Hindlimb muscle (tissue), 1 donor: ENCODE data around the gene LOXHD1. TPM values are rescaled to one million over a fixed set of nuclear protein-coding genes. Genes with fewer than 3 reads are reported as not detected.

Source experiments
- DNase-seq: peaks from one replicate; pipeline ENCODE4 v3.0.0-alpha.2; 2013
- polyA plus RNA-seq: library from polyadenylated mRNA; unstranded; fragments of 120-200 nt; gene quantifications from one replicate; pipeline ENCODE4 v1.2.1, GENCODE V29; 2013; ENCODE audit not compliant: insufficient read length

Gene LOXHD1
- polyA plus RNA-seq, 1 donor: 2.8 TPM

DNA sequence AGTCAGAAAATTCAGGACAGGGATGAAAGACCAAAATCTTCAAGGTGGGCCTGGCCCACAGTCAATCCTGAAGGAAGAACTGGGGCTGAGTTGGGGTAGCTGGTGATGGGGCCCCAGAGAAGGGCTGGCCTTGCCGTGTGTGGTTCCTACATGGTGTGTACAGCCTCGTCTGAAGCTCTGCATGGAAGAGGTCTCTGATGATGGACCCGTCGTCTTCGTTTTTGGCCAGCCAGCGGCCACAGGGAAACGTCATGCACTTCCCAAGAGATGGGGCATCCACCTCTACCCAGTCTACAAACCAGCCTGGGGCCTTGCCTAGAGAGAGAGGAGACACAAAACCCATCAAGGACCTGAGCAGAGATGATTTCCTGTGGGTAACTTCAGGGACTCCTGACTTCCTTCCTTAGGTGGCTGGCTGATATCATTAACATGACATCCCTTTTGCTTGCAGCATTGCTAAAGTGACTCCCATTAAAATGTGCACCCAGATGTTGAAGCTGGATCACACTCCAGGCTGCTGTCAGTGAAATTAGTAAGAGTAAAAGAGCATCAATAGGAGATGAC is 115.3 kb downstream of the LOXHD1 start:
- no peak for DNase-seq

DNA sequence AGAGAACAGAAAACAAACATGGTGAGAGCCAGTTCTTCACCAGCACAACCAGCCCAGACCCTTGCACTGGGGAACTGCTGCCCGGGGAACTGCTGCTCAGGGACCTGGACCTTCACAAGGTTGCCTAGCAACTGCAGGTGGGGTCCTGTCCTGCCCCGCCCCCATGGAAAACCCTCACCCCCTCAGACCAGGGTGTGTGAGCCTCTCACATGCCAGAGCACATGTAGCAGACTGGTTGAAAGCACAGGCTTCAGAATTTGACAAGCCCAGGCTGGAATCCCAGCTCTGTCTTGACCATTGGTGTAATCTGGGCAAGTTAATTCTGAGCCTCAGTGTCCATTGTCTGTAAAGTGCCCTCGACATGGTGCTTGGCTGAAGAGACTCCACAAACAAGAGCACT is 118.6 kb downstream of the LOXHD1 start:
- DNase-seq: no peak

DNA sequence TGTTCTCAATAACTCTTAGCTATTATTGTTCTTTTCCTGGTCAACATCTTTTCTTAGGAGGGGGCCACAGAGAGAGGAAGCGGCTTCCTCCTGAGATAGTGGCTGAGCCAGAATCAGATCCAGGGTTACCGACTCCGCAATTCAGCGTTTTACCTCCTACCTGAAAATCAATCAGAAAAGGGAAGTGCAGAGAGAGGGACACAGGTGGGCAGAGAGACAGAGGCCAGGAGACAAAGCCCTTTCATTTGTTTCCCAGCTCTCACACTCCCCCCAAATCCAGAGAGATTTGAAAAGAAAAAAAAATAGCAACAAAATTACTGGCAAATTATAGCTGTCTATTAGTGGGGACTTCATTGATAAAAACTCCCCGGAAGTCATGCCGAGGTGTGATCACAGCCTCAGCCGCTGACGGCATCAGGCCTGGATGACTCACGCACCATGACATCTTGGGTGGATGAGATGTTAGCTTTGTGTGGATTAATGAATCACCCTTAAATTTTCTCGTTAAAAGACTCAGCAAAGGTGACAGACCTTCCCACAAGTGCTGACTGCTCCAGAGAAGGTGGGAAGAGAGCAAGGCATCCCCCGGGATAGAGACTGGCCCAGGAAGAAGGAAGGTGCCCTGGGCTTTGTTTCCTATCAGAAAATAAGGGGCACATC is 120.7 kb downstream of the LOXHD1 start:
- no peak for DNase-seq

DNA sequence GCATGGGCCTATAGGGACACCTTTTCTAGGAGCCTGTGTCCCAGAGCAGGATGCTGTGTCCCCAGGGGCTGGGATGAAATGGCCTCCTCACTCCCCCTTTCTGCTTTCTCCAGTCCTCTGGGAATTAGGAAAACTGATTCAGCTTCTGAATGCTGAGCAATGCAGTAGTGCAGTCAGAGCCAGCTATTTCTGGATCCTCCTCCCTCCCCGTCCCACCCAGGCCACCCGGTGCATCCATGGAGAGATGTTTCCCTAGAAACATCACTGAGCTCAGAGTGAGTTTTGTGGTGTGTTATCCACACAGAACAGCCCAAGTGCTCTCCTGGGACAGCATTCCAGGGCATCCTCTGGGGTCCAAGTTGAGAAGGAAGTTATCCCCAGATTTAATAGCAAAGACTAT is 125.5 kb downstream of the LOXHD1 start:
- no peak for DNase-seq

DNA sequence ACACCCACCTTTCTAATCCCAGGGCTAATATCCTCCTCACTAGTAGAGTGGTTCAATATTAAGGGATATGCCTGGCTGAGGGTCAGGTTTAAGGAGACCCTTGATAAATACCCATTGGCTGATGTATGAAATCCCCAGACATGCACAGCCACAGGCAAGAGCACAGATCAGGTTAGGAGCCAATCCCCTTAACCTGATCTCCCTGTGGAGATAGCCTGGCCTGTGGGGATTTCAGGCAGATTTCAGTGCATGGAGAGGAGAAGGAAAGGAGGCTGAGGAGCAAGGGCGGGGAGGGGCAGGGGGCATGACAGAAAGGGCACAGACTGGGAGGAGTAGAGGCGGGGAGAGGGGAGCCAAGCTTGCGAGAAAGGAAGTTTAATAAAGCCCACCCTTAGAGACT is 129.0 kb downstream of the LOXHD1 start:
- no peak for DNase-seq

DNA sequence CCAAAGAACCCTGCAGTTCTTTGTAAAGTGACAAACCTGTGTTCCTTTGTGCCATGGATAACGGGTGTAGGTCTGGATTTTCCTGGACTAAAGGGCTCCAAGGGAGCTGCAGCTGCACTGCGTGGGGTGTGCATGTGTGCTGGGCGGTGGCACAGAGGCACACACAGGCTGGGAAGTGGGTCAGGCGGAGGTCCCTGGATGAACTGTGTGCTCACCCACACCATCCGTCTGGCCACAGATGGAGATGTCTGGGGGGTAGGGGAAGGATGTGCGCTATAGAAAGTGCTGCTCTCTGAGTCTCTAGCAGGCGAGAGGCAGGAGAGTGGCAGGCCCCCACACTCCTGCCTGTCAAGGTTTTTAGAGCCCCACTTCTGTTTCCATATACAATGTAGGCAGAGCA is 137.2 kb downstream of the LOXHD1 start:
- DNase-seq: no peak

DNA sequence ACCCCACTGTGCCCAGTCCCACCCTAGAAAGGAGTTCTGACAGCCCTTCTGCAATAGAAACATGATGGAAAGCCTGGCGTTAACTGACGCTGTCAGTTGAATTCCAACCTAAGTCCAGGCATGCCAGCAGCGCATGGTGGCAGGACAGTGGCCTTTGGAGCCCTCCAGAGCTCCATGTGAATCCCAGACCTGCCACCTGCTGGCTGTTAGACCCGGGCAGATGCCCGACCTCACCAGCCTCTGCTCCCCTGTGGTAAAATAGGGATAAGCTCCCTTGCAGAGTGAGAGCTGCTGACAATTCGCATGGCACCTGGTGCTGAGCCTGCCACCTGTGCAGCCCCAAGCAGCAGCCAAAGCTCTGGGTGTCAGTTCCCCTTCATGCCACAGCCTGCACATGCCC is 138.6 kb downstream of the LOXHD1 start:
- DNase-seq: no peak

DNA sequence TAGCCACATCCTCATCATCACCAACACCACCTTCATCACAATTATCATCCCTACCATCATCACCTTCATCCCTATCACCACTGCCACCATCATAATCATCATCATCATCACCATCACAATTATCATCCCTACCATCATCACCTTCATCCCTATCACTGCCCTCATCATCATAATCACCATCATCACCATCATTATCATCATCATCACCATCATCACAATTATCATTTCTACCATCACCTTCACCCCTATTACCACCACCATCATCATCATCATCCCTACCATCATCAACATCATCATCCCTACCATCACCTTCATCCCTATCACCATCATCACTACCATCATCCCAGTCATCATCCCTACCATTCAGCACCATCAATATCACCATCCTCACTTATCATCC is 140.5 kb downstream of the LOXHD1 start:
- DNase-seq: no peak

DNA sequence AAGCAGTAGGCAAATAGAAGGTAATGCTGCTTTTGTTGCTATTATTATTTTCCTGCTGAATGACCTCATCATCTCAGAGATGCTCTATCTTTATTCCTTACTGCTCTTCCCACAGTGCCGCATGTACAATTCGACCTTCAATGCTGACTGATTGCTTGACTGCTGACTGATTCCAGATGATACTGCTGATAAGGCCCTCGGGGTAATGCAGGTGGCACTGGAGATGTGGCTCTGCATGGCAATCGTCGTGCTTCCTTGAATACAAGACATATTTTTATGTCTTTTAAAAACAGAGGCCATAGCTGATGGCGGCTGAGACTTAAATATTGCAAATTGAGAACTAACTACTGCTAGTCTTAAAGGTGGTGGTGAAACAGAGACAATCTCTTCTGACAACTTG is 146.6 kb downstream of the LOXHD1 start:
- no peak for DNase-seq

DNA sequence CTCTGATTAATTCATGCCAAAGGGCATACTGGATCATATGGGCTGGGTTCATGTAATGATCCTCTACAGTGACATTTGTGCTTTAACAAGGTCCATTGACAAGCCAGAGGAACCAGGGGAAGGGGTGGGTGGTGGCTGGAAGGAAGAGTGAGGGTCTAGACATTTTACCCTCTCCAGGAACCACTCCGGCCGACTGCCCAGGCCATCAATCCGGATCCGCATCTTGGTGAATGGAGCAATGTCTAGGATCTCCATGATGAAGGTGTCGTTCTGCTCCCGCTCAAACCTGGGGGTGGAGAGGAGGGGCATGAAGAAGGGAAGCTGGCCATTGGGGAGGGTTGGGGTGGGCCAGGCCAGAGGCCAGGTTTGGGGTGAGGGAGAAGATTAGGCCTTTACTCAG is 147.5 kb downstream of the LOXHD1 start:
- no peak for DNase-seq

DNA sequence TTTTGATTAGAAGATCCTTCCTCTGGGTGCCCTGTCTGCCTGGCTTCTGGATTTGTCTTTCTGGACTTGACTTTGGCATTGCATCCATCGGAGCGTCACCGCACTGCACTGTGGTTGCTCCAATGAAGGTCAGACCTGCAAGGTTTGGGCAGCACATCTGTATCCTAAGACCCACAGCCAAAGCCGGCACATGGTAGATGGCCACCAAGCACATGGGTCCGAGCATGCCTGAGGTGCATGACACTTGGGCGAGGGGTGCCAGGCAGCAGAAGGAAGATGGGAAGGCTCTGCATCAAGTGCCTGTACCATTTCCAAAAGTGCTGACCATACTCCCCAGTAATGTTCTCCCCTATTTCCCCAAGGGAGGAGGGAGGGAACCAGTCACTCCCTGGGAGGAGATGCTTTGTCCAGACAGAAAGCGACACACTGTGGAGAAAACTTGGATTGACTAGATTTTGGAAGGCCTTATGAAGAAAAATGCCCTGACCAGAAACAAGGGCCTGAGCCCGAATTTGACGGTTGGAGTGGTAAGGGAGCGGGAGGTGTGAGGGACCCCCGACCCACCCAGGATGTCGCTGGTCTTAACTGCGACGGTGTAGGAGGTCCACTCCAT is 149.9 kb downstream of the LOXHD1 start:
- no peak for DNase-seq

DNA sequence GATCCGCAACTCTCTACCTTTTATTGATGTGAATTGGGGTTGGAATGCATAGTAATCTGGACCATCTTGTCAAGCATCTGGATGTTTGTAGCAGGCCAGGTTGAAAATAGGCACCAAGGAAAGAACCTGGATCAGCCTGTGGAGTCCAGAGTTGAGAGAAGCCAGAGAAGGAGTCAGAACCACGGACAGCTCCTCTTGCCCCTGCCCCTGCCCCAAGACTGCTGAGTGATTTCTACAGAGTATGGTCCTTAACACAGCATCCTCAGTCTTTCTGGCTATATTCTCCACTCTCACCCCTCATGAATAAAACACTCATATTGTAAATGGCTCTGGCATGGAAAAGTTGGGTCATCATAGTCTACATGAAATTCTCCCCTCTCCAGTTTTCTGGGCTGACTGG is 154.6 kb downstream of the LOXHD1 start:
- DNase-seq: no peak

DNA sequence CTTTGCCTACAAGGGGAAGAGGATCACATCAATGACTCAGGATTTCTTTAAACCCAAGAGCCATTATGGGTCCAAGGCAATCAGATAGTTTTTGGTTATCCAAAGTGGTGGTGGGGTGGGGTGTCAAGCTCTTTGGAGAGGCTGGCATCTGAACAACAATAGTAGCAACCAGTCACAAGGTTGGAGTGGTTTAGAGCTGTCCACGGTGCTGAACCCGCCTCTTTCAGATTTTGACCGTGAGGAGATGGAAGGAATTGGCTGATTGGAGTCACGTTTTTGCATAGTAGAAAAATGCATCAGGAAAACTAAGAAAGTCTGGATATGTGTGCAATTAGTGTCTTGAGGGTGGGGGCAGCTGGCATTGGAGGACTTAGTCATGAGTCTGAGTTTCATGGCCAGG is 159.9 kb downstream of the LOXHD1 start:
- DNase-seq: peak; percentile 11

DNA sequence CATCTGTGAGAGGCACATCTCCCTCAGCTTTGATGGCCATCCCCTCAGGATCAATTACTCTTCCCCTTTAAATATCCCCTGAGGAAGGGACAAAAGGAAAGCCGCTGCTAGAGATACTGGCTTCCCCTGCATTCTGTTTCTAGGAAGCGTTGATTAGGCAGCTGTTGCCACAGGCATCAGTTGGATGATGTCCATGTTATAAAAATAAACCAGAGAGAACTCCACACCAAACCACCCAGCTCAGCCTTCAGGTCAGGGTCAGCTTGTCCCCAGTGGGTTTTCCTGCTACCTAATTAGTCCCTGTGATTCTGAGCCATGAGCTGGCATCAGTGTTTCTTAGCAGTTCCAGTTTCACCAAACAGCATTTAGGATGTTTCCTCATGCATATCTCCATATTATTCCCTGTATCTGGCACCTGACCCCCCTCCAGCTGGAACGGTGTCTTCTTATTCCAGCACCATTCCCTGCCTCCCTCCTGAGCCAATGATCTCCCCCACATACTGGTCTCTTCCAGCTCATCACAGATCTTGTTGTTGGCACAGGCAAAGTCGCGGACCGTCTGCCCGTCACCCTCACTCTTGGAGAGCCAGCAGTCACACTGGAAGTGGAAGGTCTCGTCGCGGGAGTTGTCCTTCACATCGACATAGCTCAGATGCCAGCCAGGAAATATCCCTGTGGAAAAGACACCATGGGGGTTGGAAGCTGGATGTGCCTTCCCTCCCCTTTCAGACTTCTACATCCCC is 168.4 kb downstream of the LOXHD1 start:
- DNase-seq: no peak

DNA sequence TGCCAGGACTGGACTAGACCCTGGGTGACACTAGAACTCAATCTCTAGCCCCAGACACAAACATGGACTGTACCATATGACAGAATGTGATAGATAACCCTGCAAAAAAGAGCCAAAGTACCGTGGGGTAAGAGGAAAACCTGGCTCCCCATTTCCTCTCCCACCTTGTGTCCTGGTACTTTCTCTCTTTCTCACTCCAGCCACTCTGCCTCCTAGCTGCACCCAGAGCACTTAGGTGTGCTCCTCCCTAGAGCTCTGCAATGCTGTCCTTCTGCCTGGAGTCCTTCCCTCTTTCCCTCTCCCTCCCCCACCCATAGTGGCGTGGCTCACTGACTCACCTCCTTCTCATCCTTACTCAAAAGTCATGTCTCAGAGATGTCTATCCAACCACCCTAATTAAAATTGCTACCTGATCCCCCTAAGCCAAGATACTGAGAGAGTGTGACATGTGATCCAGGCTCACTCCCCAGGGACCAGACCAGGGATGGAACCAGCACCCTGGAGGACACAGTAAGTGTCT is 171.3 kb downstream of the LOXHD1 start:
- DNase-seq: no peak

DNA sequence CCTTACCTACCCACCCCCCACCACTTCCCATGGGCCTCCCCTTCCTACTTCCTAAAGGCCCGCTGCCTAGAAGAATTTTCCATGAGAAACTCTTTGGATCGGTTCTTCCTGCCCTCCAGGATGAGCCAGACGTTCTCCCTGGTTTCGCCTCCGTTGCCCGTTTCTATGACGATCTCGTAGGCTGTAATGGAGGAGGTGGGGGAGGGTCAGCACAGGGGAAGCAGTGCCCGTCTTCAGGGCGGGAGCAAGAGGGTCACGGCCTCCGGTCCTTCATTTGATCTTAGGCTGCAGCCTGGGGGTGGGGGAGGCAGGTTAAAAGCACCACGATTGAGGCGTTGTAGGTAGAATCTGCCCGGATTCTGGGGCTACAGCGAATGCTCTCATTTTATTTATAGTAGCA is 172.0 kb downstream of the LOXHD1 start:
- DNase-seq: no peak

DNA sequence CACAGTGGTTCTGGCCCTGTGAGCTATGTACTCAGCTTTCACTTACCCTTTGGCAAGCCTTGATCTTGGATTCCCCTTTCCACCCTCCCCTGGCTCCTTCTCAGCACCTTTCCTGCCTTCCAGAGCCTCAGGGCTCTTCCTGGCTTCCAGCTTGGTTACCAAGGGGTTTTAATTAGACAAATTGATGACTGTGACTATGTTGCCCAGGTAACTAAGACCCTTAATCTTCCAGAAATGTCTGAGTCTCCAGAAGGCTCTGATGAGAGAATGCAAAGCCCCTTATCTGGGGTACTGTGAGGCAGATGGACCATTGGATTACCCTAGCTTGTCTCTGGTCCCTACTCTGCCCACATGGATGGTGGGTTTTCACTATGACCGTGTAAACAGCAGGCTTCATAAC is 174.2 kb downstream of the LOXHD1 start:
- no peak for DNase-seq

DNA sequence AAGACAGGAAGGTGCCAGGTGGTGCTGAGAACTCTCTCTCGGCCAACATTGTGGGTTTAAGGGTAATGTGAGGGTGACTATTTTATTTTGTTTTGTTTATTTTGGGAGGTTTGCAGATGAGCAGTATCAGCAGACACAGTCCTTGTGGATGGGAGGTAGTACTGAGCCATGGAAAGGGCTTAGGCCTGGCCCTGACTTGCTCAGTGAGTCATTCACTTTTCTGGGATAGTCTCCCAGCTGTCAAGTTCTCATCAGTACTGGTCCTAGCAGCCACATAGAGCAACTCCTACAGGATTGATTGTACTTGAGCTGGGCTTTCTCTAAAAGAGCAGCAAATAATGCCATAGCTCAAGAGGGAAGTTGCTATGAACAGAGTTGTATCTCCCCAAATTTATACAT is 175.2 kb downstream of the LOXHD1 start:
- no peak for DNase-seq

DNA sequence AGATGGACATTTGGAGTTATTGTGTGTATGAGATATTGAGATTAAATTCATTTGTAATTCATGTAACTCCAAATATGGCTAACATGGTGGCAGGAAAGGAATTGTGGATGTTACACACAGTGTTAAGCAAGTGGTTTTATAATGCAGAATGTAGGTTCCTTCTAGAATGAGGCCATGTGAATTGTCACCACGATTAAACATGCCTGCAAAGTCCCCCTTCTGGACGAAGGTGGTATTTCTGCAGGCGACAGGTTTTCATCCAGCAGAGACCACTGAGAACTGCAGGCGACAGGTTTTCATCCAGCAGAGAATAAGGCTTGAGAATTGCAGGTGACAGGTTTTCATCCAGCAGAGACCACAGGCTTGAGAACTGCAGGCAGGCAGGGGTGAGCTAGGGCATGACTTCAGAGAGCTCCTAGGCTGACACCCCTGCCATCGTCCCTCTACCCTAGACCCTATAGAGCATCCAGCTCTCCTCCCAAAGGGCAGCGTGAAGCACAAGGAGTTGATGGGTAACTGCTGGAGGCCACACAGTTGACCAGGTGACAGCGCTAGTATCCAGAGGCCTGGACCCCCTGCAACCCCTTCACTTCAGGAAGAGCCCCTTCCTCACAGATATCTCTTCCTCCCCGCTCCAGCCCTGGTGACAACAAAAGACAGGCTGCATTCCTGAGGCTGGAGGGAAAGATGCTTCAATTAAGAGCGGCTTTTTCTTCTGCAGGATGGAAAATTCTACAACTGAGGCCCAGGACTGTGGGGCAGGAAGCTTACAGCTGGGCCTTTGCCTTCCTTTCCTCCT is 175.8 kb downstream of the LOXHD1 start:
- peak; percentile 59 for DNase-seq

DNA sequence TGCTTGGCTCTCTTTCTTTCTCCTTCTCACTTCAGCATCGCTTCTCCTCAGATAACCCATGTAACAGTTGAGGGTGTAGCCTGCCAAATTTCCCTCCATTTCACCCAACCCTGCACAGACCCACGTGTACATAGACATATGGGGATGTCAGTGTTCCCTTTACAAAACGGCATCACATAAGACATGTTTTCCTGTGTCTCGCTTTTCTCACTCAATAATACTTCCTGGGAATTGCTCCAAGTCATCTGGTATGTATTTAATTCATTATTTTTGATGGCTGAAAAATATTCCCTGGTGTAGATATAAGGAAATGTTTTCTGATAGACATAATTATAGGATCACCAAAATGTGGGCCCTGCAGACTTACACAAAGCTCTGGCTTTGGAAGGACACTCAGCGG is 176.8 kb downstream of the LOXHD1 start:
- DNase-seq: peak; percentile 63

DNA sequence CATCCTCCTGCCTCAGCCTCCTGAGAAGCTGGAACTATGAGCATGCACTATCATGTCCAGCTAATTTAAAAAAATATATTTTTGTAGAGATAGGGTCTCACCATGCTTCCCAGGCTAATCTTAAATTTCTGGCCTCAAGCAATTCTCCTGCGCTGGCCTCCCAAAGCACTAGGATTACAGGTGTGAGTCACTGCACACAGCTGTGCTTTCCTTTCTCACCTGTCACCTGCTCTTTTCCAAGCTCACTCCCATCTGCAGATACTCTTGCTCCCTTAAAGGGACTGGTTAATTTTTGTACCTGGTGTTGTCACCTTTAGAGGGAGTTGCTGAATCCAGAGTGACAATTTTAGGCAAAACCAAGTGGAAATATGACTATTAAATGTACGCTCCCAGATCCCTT is 178.2 kb downstream of the LOXHD1 start:
- no peak for DNase-seq

DNA sequence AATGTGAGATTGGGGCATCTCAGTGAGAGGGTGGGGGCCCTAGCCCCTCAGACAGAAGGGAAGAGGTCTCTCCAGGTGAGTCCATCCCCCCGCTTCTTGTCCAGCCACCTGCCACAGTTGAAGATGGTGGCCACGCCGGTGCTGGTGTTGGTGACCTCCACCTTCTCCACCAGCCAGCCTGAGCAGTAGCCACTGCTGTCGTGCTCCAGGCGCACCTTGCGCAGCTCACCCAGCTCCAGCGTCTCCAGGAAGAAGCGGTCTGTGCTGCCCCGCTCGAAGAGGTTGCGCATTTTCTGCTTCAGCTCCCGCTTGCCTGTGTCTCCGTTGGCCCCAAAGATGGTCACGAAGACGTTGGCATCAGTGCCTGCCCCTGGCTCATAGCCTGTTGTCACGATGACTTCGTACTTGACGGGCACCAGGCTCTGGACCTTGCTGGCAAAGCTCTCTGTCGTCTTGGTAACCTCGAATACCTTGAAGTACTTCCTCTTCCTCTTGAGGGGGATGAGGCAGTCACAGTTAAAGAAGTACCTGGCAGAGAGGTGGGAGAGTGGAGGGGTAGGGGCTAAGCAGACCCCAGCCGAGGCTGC is 179.5 kb downstream of the LOXHD1 start:
- DNase-seq: no peak
